Upper lobe of right lung (tissue), 1 donor: ENCODE results near the gene ZC3H7B. TPM values are rescaled to one million over a fixed set of nuclear protein-coding genes. Genes with fewer than 3 reads are reported as not detected.

Experiments
- ATAC-seq: fragments of 200-7000 bp; cut with Tn5 transposase; one replicate; pipeline ENCODE4 v1.9.1; 2020; ENCODE audit warnings: mild to moderate bottlenecking, moderate library complexity
- DNase-seq: peaks from one replicate; pipeline ENCODE4 v3.0.0-alpha.2; 2020
- H3K27ac ChIP-seq: fragments of 200-600 bp; one replicate; pipeline ENCODE4 v1.8.0; 2022
- H3K27me3 ChIP-seq: fragments of 200-600 bp; one replicate; pipeline ENCODE4 v1.8.0; 2022; ENCODE audit warnings: mild to moderate bottlenecking
- H3K36me3 ChIP-seq: fragments of 200-600 bp; one replicate; pipeline ENCODE4 v1.8.0; 2022
- H3K4me1 ChIP-seq: fragments of 200-600 bp; one replicate; pipeline ENCODE4 v1.8.0; 2022
- H3K4me3 ChIP-seq: fragments of 200-600 bp; one replicate; pipeline ENCODE4 v1.8.0; 2022; ENCODE audit warnings: mild to moderate bottlenecking
- H3K9me3 ChIP-seq: fragments of 200-600 bp; one replicate; pipeline ENCODE4 v1.8.0; 2022
- intact Hi-C: fragments of 100-400 bp; cut with DNase I; formaldehyde crosslinking; loops from one replicate; pipeline ENCODE4 v1.11.0; 2022
- total RNA-seq: library from RNA; stranded (reverse); fragmentation: NEBNext Ultra II Directional; extraction: Animal tissue kit (Norgen Biotek cat#: 25700); gene quantifications from one replicate; pipeline ENCODE4 v1.2.1, GENCODE V29; 2021
- TF ChIP-seq, protein P1 (sequence below): fragments of 200-600 bp; IDR thresholded peaks from one replicate; pipeline ENCODE4 v1.8.0; 2022; ENCODE audit warnings: antibody characterized with exemption
- donor health status: DM: no; HTN: yes; CAD: no; lungs with severe emphysema.

The ZC3H7B gene
- total RNA-seq, 1 donor from 2014 or later = 70.3 TPM

GRCh38 chr22:41381329-41382097, 80.2 kb downstream of the ZC3H7B start, which contains the start of gene TEF:
Gene TEF (plus strand): TSS chr22:41381942. CDS start chr22:41382045, 103 bp downstream.
- H3K27me3 ChIP-seq = no peaks in the 10 kb centered on the region
- H3K4me1 ChIP-seq = peaks cover 14% of the 10 kb centered on the region
- no peaks in the 10 kb centered on the region for H3K9me3 ChIP-seq
- intact Hi-C loops = no loop called here
- TF ChIP-seq, protein P1, sequence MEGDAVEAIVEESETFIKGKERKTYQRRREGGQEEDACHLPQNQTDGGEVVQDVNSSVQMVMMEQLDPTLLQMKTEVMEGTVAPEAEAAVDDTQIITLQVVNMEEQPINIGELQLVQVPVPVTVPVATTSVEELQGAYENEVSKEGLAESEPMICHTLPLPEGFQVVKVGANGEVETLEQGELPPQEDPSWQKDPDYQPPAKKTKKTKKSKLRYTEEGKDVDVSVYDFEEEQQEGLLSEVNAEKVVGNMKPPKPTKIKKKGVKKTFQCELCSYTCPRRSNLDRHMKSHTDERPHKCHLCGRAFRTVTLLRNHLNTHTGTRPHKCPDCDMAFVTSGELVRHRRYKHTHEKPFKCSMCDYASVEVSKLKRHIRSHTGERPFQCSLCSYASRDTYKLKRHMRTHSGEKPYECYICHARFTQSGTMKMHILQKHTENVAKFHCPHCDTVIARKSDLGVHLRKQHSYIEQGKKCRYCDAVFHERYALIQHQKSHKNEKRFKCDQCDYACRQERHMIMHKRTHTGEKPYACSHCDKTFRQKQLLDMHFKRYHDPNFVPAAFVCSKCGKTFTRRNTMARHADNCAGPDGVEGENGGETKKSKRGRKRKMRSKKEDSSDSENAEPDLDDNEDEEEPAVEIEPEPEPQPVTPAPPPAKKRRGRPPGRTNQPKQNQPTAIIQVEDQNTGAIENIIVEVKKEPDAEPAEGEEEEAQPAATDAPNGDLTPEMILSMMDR = no peak
- no peaks in the 10 kb centered on the region for H3K36me3 ChIP-seq
- DNase-seq (peak; percentile 100), ATAC-seq (peak; percentile 91)
- peak within 1 kb of the TSS; percentile 88 for H3K4me3 ChIP-seq
- peak within 1 kb of the TSS; percentile 99 for H3K27ac ChIP-seq

- ATAC-seq = peak; percentile 61
- TF ChIP-seq, protein P1 = no peak
- intact Hi-C loops = no loop called here
- Histone ChIP-seq H3K27ac (peak overlapping the region; percentile 99), H3K4me3 (peak overlapping the region; percentile 88), H3K4me1 (peaks cover 14% of the 10 kb centered on the region), H3K36me3 (no peaks in the 10 kb centered on the region), H3K9me3 (no peaks in the 10 kb centered on the region), H3K27me3 (no peaks in the 10 kb centered on the region)
- DNase-seq = peak; percentile 89
These were observed 80.8 kb downstream of the ZC3H7B start for GRCh38 chr22:41382098-41382578.

DNA sequence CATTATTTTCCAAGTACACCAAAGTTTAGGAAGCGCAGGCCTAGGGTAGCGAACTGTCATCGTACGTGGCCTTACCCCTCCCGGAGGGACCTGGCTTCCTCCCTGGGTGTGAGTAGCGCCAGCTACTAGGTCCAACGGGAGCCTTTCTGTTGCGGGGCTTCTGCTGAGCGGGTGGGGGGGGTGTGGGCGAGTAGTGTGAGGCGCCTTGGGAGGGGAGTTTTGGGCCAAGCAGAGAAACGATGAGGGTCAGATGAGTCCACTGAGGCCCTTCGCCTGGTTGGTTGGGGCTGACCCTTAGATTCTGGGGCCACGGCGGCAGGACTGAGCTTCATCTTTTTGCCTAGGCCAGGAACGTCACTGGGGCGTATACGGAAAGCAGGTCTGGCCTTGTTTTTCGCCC, 81.3 kb downstream of the ZC3H7B start:
- DNase-seq = no peak
- TF ChIP-seq, protein P1 = no peak
- Histone ChIP-seq H3K36me3 (peaks cover 4% of the 10 kb centered on the region), H3K27ac (peak overlapping the region; percentile 99), H3K4me1 (peaks cover 14% of the 10 kb centered on the region), H3K4me3 (peak overlapping the region; percentile 88), H3K9me3 (no peaks in the 10 kb centered on the region), H3K27me3 (no peaks in the 10 kb centered on the region)
- no peak for ATAC-seq
- intact Hi-C loops = no loop called here

GRCh38 chr22:41383085-41383484, 81.8 kb downstream of the ZC3H7B start:
- Histone ChIP-seq H3K4me3 (peak overlapping the region; percentile 88), H3K4me1 (peaks cover 14% of the 10 kb centered on the region), H3K27me3 (no peaks in the 10 kb centered on the region), H3K9me3 (no peaks in the 10 kb centered on the region), H3K27ac (peak overlapping the region; percentile 99), H3K36me3 (peaks cover 9% of the 10 kb centered on the region)
- TF ChIP-seq, protein P1 = no peak
- DNase-seq = no peak
- ATAC-seq = no peak
- intact Hi-C loops = no loop called here

DNA sequence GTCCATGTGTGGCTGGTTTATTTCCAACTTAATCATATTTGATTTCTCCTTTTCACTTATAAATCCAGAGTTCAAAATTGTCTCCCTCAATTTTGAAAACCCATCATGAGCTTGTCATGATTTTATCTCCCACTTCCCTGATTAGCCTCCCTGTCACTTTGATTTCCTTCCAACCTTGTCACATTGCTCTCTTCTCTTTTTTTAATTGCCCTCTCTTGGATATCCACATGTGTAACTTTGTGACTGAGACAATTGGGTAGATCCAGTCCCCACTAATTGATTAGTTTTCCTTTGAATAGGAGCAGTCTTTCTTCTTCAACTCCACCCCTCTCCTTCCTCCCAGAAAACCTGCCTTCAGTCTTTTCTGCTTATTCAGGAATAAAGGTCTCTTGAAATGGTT, 82.8 kb downstream of the ZC3H7B start:
- no peaks in the 10 kb centered on the region for H3K27me3 ChIP-seq
- H3K36me3 ChIP-seq = peaks cover 20% of the 10 kb centered on the region
- H3K27ac ChIP-seq = no peak overlapping the region

More for the DNA sequence above, 82.8 kb downstream of the ZC3H7B start:
- ATAC-seq (no peak), DNase-seq (no peak)
- intact Hi-C loops = no loop called here
- no peak overlapping the region for H3K4me3 ChIP-seq
- H3K9me3 ChIP-seq = no peaks in the 10 kb centered on the region
- TF ChIP-seq, protein P1 = no peak
- H3K4me1 ChIP-seq = peaks cover 14% of the 10 kb centered on the region
